HepG2 (cell line): ENCODE data around the gene IL17RB. TPM values are rescaled to one million over a fixed set of nuclear protein-coding genes. Genes with fewer than 3 reads are reported as not detected.

ENCODE experiments used
- ARHGAP35 ChIP-seq: sonication (generic); formaldehyde crosslinking; IDR thresholded peaks from 2 replicates; pipeline ENCODE4 v1.9.0; 2022; ENCODE audit warnings: mild to moderate bottlenecking, inconsistent platforms, moderate library complexity, missing genetic modification reagents, borderline replicate concordance
- ARID5B ChIP-seq: IDR thresholded peaks from 2 replicates; pipeline ENCODE4 v1.4.0; 2020; ENCODE audit warnings: mild to moderate bottlenecking, missing genetic modification reagents
- CBX2 ChIP-seq, 2 experiments: fragments of 200-600 bp in 1 of 2; sonication (generic); formaldehyde crosslinking in 1 of 2; IDR thresholded peaks; 2 replicates each; pipeline versions ENCODE4 v1.7.0 to v1.8.1; 2018 to 2022; ENCODE audit warnings: low read depth in 2 of 2, low read length in 1 of 2, mild to moderate bottlenecking in 1 of 2, missing genetic modification reagents in 1 of 2
- CHD4 ChIP-seq: fragments of 200-600 bp; sonication (generic); IDR thresholded peaks from 2 replicates; pipeline ENCODE4 v1.7.0; 2017; ENCODE audit warnings: mild to moderate bottlenecking, low read length, borderline replicate concordance
- PITX1 ChIP-seq: sonication (generic); formaldehyde crosslinking; IDR thresholded peaks from 2 replicates; pipeline ENCODE4 v1.5.1; 2020; ENCODE audit warnings: mild to moderate bottlenecking, missing genetic modification reagents
- RAD21 ChIP-seq: fragments of 450-650 bp; formaldehyde crosslinking; IDR thresholded peaks from 2 replicates; pipeline ENCODE4 v1.5.0; 2020; ENCODE audit warnings: mild to moderate bottlenecking
- SOX13 ChIP-seq, 3 experiments: fragments of 450-650 bp in 1 of 3; sonication (generic) in 1 of 3; formaldehyde crosslinking in 1 of 3; IDR thresholded peaks in 2 of 3; conservative IDR thresholded peaks in 1 of 3; 2 replicates each; pipeline versions ENCODE4 v1.5.0 to v1.6.1; 2016 to 2020; ENCODE audit warnings: antibody characterized with exemption in 1 of 3, mild to moderate bottlenecking in 1 of 3, missing compliant biosample characterization in 1 of 3, missing genetic modification reagents in 1 of 3, moderate library complexity in 1 of 3
- SPEN ChIP-seq: sonication (generic); formaldehyde crosslinking; IDR thresholded peaks from 2 replicates; pipeline ENCODE4 v1.5.1; 2020; ENCODE audit warnings: low read depth, mild to moderate bottlenecking, missing genetic modification reagents
- SYNCRIP ChIP-seq: fragments of 200-400 bp; formaldehyde crosslinking; IDR thresholded peaks from 2 replicates; pipeline ENCODE4 v1.6.1; 2018; ENCODE audit warnings: mild to moderate bottlenecking, low read depth, low read length; ENCODE audit not compliant: insufficient read depth
- WIZ ChIP-seq: sonication (generic); formaldehyde crosslinking; IDR thresholded peaks from 2 replicates; pipeline ENCODE4 v1.5.1; 2020; ENCODE audit warnings: mild to moderate bottlenecking, missing genetic modification reagents
- YEATS4 ChIP-seq: sonication (generic); formaldehyde crosslinking; IDR thresholded peaks from 2 replicates; pipeline ENCODE4 v1.4.0; 2020; ENCODE audit warnings: missing genetic modification reagents, borderline replicate concordance
- ZNF446 ChIP-seq: sonication (generic); formaldehyde crosslinking; IDR thresholded peaks from 2 replicates; pipeline ENCODE4 v1.5.0; 2020; ENCODE audit warnings: mild to moderate bottlenecking, missing genetic modification reagents
- polyA plus RNA-seq, 8 experiments: library from polyadenylated mRNA; depleted of rRNA in 3 of 8; stranded (reverse) in 7 of 8; unstranded in 1 of 8; fragments of >200 nt; fragmentation: Illumina TruSeq in 4 of 8; extraction: Trizol in 4 of 8; gene quantifications; 2 replicates each; pipeline versions ENCODE4 v1.2.1 to v1.2.3, GENCODE V29; 2011 to 2016; ENCODE audit warnings: low read depth in 4 of 8, missing spikeins in 1 of 8, mixed read lengths in 1 of 8; ENCODE audit not compliant: insufficient read depth in 1 of 8
- total RNA-seq, 5 experiments: library from RNA; depleted of rRNA; stranded (reverse); fragments of >200 nt; fragmentation: Illumina TruSeq; extraction: Trizol; gene quantifications; 2 replicates each; pipeline ENCODE4 v1.2.3, GENCODE V29; 2016; ENCODE audit warnings: low read depth in 1 of 5
- TF ChIP-seq, protein P1 (sequence below): sonication (generic); formaldehyde crosslinking; IDR thresholded peaks from 2 replicates; pipeline ENCODE4 v1.5.0; 2020; ENCODE audit warnings: mild to moderate bottlenecking, missing genetic modification reagents, moderate library complexity
- TF ChIP-seq, protein P2 (sequence below): sonication (generic); formaldehyde crosslinking; IDR thresholded peaks from 2 replicates; pipeline ENCODE4 v1.4.0; 2020; ENCODE audit warnings: missing genetic modification reagents; ENCODE audit errors: not compliant biosample characterization
- TF ChIP-seq, protein P3 (sequence below): sonication (generic); formaldehyde crosslinking; IDR thresholded peaks from 2 replicates; pipeline ENCODE4 v1.4.0; 2020; ENCODE audit warnings: missing genetic modification reagents, borderline replicate concordance
- TF ChIP-seq, protein P4 (sequence below): sonication (generic); formaldehyde crosslinking; IDR thresholded peaks from 2 replicates; pipeline ENCODE4 v1.4.0; 2020; ENCODE audit warnings: mild to moderate bottlenecking, missing genetic modification reagents

IL17RB gene
- total and polyA plus RNA-seq, 2 of the 13 experiments (the other 11 are each of a cell fraction or from before 2014, with no cell fraction given): 130 to 190 TPM

- TF ChIP-seq ARID5B: peak; percentile 73
- no peak for TF ChIP-seq CBX2 (IDR thresholded peaks at IDR 0.05; ENCODE audit: low read depth, low read length)
- TF ChIP-seq CBX2 (CRISPR knock-in tag; IDR thresholded peaks at IDR 0.05; ENCODE audit: low read depth): no peak; the same call in 1 of the 2 replicates
- TF ChIP-seq ARHGAP35 (CRISPR knock-in tag): peak; percentile 86
- TF ChIP-seq SYNCRIP: no peak
- TF ChIP-seq SPEN (CRISPR knock-in tag): peak; percentile 76
- peak; percentile 58 for TF ChIP-seq RAD21 (CRISPR knock-in tag)
- no peak for TF ChIP-seq CHD4
- peak; percentile 14; the same call in 1 of the 2 replicates for TF ChIP-seq SOX13 (IDR thresholded peaks at IDR 0.05)
- TF ChIP-seq SOX13 (CRISPR knock-in tag; conservative IDR thresholded peaks at IDR 0.05 in 1 of 2, IDR thresholded peaks at IDR 0.05 in 1 of 2): peak in 1 of 2 experiments; percentile 52; a peak in 1 of 4 replicates
- TF ChIP-seq, protein P1, sequence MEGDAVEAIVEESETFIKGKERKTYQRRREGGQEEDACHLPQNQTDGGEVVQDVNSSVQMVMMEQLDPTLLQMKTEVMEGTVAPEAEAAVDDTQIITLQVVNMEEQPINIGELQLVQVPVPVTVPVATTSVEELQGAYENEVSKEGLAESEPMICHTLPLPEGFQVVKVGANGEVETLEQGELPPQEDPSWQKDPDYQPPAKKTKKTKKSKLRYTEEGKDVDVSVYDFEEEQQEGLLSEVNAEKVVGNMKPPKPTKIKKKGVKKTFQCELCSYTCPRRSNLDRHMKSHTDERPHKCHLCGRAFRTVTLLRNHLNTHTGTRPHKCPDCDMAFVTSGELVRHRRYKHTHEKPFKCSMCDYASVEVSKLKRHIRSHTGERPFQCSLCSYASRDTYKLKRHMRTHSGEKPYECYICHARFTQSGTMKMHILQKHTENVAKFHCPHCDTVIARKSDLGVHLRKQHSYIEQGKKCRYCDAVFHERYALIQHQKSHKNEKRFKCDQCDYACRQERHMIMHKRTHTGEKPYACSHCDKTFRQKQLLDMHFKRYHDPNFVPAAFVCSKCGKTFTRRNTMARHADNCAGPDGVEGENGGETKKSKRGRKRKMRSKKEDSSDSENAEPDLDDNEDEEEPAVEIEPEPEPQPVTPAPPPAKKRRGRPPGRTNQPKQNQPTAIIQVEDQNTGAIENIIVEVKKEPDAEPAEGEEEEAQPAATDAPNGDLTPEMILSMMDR (CRISPR knock-in tag): peak; percentile 63
- TF ChIP-seq WIZ (CRISPR knock-in tag): no peak
- TF ChIP-seq, protein P2, sequence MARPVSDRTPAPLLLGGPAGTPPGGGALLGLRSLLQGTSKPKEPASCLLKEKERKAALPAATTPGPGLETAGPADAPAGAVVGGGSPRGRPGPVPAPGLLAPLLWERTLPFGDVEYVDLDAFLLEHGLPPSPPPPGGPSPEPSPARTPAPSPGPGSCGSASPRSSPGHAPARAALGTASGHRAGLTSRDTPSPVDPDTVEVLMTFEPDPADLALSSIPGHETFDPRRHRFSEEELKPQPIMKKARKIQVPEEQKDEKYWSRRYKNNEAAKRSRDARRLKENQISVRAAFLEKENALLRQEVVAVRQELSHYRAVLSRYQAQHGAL: no peak
- TF ChIP-seq, protein P3, sequence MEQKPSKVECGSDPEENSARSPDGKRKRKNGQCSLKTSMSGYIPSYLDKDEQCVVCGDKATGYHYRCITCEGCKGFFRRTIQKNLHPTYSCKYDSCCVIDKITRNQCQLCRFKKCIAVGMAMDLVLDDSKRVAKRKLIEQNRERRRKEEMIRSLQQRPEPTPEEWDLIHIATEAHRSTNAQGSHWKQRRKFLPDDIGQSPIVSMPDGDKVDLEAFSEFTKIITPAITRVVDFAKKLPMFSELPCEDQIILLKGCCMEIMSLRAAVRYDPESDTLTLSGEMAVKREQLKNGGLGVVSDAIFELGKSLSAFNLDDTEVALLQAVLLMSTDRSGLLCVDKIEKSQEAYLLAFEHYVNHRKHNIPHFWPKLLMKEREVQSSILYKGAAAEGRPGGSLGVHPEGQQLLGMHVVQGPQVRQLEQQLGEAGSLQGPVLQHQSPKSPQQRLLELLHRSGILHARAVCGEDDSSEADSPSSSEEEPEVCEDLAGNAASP (CRISPR knock-in tag): peak; percentile 63; the same call in 1 of the 2 replicates
- TF ChIP-seq, protein P4, sequence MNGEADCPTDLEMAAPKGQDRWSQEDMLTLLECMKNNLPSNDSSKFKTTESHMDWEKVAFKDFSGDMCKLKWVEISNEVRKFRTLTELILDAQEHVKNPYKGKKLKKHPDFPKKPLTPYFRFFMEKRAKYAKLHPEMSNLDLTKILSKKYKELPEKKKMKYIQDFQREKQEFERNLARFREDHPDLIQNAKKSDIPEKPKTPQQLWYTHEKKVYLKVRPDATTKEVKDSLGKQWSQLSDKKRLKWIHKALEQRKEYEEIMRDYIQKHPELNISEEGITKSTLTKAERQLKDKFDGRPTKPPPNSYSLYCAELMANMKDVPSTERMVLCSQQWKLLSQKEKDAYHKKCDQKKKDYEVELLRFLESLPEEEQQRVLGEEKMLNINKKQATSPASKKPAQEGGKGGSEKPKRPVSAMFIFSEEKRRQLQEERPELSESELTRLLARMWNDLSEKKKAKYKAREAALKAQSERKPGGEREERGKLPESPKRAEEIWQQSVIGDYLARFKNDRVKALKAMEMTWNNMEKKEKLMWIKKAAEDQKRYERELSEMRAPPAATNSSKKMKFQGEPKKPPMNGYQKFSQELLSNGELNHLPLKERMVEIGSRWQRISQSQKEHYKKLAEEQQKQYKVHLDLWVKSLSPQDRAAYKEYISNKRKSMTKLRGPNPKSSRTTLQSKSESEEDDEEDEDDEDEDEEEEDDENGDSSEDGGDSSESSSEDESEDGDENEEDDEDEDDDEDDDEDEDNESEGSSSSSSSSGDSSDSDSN (CRISPR knock-in tag): peak; percentile 93; the same call in 1 of the 2 replicates
- peak; percentile 98 for TF ChIP-seq YEATS4 (CRISPR knock-in tag)
- TF ChIP-seq ZNF446: 0 out of 2 replicates have a peak, but pooled peaks have one; percentile 60
- TF ChIP-seq PITX1 (CRISPR knock-in tag): peak; percentile 69
These were observed at the start of gene IL17RB, which contains the start of gene CHDH (continued) for GRCh38 chr3:53846134-53846850.
